ENCODE data around the gene RIPPLY2.
"Not testable (repeated sequence)": the region's sequence is repeated elsewhere in the genome, so short reads cannot be mapped to it uniquely, and the experiment has no call there.

RIPPLY2 gene

GRCh38 chr6:83853178-83854000 lies at the start of gene RIPPLY2:
Gene RIPPLY2 (plus strand): TSS chr6:83853360. CDS start chr6:83853417, 57 bp downstream.
- in situ Hi-C loops (cut with HindIII; ENCODE audit: low sequenced_read_pairs), result loop anchor here (25.0 kb wide), 1 partner anchor 359 kb away; no protein-coding TSS in a partner anchor

GRCh38 chr6:83803492-83803891 lies 49.7 kb upstream of the RIPPLY2 start:
- in situ Hi-C loops (cut with HindIII; ENCODE audit: low sequenced_read_pairs), result not testable (repeated sequence)

GRCh38 chr6:83804886-83805285 lies 48.3 kb upstream of the RIPPLY2 start:
- in situ Hi-C loops (cut with HindIII; ENCODE audit: low sequenced_read_pairs), result no loop called here

- in situ Hi-C loops (cut with HindIII; ENCODE audit: low sequenced_read_pairs), result no loop called here
These were observed 45.2 kb upstream of the RIPPLY2 start for GRCh38 chr6:83808005-83808404.

- in situ Hi-C loops (cut with HindIII; ENCODE audit: low sequenced_read_pairs), result no loop called here
These were observed 44.2 kb upstream of the RIPPLY2 start for GRCh38 chr6:83808926-83809325.

GRCh38 chr6:83812595-83812994 lies 40.6 kb upstream of the RIPPLY2 start:
- in situ Hi-C loops (cut with HindIII; ENCODE audit: low sequenced_read_pairs), result no loop called here

- in situ Hi-C loops (cut with HindIII; ENCODE audit: low sequenced_read_pairs), result no loop called here
These were observed 37.4 kb upstream of the RIPPLY2 start for GRCh38 chr6:83815631-83816272.

GRCh38 chr6:83822629-83823169 lies 30.5 kb upstream of the RIPPLY2 start:
- in situ Hi-C loops (cut with HindIII; ENCODE audit: low sequenced_read_pairs), result no loop called here

GRCh38 chr6:83824388-83824801 lies 28.8 kb upstream of the RIPPLY2 start:
- in situ Hi-C loops (cut with HindIII; ENCODE audit: low sequenced_read_pairs), result no loop called here

- in situ Hi-C loops (cut with HindIII; ENCODE audit: low sequenced_read_pairs), result no loop called here
These were observed 28.3 kb upstream of the RIPPLY2 start for GRCh38 chr6:83824831-83825230.

GRCh38 chr6:83827050-83827449 lies 26.1 kb upstream of the RIPPLY2 start:
- in situ Hi-C loops (cut with HindIII; ENCODE audit: low sequenced_read_pairs), result no loop called here

GRCh38 chr6:83838727-83839126 lies 14.4 kb upstream of the RIPPLY2 start:
- in situ Hi-C loops (cut with HindIII; ENCODE audit: low sequenced_read_pairs), result no loop called here

- in situ Hi-C loops (cut with HindIII; ENCODE audit: low sequenced_read_pairs), result no loop called here
These were observed 9.0 kb upstream of the RIPPLY2 start for GRCh38 chr6:83844170-83844569.

GRCh38 chr6:83846291-83846690 lies 6.9 kb upstream of the RIPPLY2 start:
- in situ Hi-C loops (cut with HindIII; ENCODE audit: low sequenced_read_pairs), result no loop called here

GRCh38 chr6:83847179-83847578 lies 6.0 kb upstream of the RIPPLY2 start:
- in situ Hi-C loops (cut with HindIII; ENCODE audit: low sequenced_read_pairs), result no loop called here

GRCh38 chr6:83849127-83849526 lies 4.0 kb upstream of the RIPPLY2 start:
- in situ Hi-C loops (cut with HindIII; ENCODE audit: low sequenced_read_pairs), result no loop called here

GRCh38 chr6:83849610-83850009 lies 3.5 kb upstream of the RIPPLY2 start:
- in situ Hi-C loops (cut with HindIII; ENCODE audit: low sequenced_read_pairs), result loop anchor here (25.0 kb wide), 1 partner anchor 363 kb away; no protein-coding TSS in a partner anchor

GRCh38 chr6:83852528-83853177 lies 507 bp upstream of the RIPPLY2 start:
- in situ Hi-C loops (cut with HindIII; ENCODE audit: low sequenced_read_pairs), result loop anchor here (25.0 kb wide), 1 partner anchor 360 kb away; no protein-coding TSS in a partner anchor

- in situ Hi-C loops (cut with HindIII; ENCODE audit: low sequenced_read_pairs), result loop anchor here (25.0 kb wide), 1 partner anchor 358 kb away; no protein-coding TSS in a partner anchor
These were observed 891 bp downstream of the RIPPLY2 start for GRCh38 chr6:83854001-83854501.

- in situ Hi-C loops (cut with HindIII; ENCODE audit: low sequenced_read_pairs), result loop anchor here (25.0 kb wide), 1 partner anchor 358 kb away; no protein-coding TSS in a partner anchor
These were observed 1.6 kb downstream of the RIPPLY2 start for GRCh38 chr6:83854766-83855165.
